ENCODE results near the gene ZNF117.
"Not testable (repeated sequence)": the region's sequence is repeated elsewhere in the genome, so short reads cannot be mapped to it uniquely, and the experiment has no call there.

GRCh38 chr7:65033391-65033790 lies 42.6 kb upstream of the ZNF117 start:
- not testable (repeated sequence) for TF ChIP-seq POLR2A (IDR thresholded peaks at IDR 0.05; ENCODE audit: low read depth, low read length); EZH2 (IDR thresholded peaks at IDR 0.05; ENCODE audit: borderline replicate concordance, low read depth, low read length, severe bottlenecking); CTCF (IDR thresholded peaks at IDR 0.05; ENCODE audit: extremely low read depth in 1 of 2, insufficient read depth in 1 of 2, low read depth in 1 of 2, low read length in 2 of 2); MAX (IDR thresholded peaks at IDR 0.05; ENCODE audit: insufficient read depth, insufficient read length); GATA2 (IDR thresholded peaks at IDR 0.05; ENCODE audit: insufficient read depth, insufficient read length, low read depth, low read length); POLR2AphosphoS5 (IDR thresholded peaks at IDR 0.05; ENCODE audit: insufficient read depth, low read depth, low read length); MYC (IDR thresholded peaks at IDR 0.05; ENCODE audit: low read depth, low read length); JUN (IDR thresholded peaks at IDR 0.05; ENCODE audit: borderline replicate concordance, insufficient read depth, insufficient read length, low read depth); FOS (IDR thresholded peaks at IDR 0.05; ENCODE audit: borderline replicate concordance, insufficient read depth, low read length)
